GM12878 (cell line): Measurements from ENCODE around the gene MBNL3. TPM values are rescaled to one million over a fixed set of nuclear protein-coding genes. Genes with fewer than 3 reads are reported as not detected.

ENCODE experiments used
- ATAC-seq: fragments of 200-7000 bp; cut with Tn5 transposase; 3 replicates; pipeline ENCODE4 v1.9.1; 2020; ENCODE audit warnings: mild to moderate bottlenecking, moderate library complexity
- BruUV-seq: library from RNA; stranded (reverse); fragments of 400-500 nt; replicated peaks from 2 replicates; lab custom pipeline; 2021; lab: Mats Ljungman, UMichigan
- CTCF ChIA-PET: fragments of 300-600 bp; sonication (Branson Sonifier 250); formaldehyde crosslinking; extraction: SDS; loops from one replicate; lab custom pipeline; 2021; ENCODE audit warnings: inconsistent platforms; lab: Yijun Ruan, JAX
- POLR2A ChIA-PET: fragments of 350-600 bp; formaldehyde crosslinking; extraction: SDS; loops from one replicate; lab custom pipeline; 2021; ENCODE audit warnings: inconsistent platforms; lab: Charles Lee
- RAD21 ChIA-PET: fragments of 300-600 bp; sonication (Branson Sonifier 250); formaldehyde crosslinking; loops from one replicate; lab custom pipeline; 2023; ENCODE audit warnings: antibody characterized with exemption; ENCODE audit not compliant: unreplicated experiment; lab: Charles Lee
- SMC1A ChIA-PET: fragments of 300-600 bp; sonication (Branson Sonifier 250); formaldehyde crosslinking; loops from one replicate; lab custom pipeline; 2023; ENCODE audit not compliant: unreplicated experiment, uncharacterized antibody; lab: Charles Lee
- DNase-seq: peaks from one replicate; pipeline ENCODE4 v3.0.0-alpha.2; 2011; ENCODE audit warnings: low read depth, low spot score
- FAIRE-seq: peaks from 3 replicates; lab custom pipeline; 2011; peaks lifted over from hg19 to GRCh38; lab: Jason Lieb, UNC
- H2AFZ ChIP-seq: 2 replicates; pipeline ENCODE4 v1.6.0; 2011; ENCODE audit warnings: low read depth, low read length, control low read depth; ENCODE audit not compliant: control insufficient read depth
- H3K27ac ChIP-seq: 2 replicates; pipeline ENCODE4 v1.5.1; 2011; ENCODE audit warnings: control low read depth; ENCODE audit not compliant: control insufficient read depth, insufficient read depth
- H3K27me3 ChIP-seq, 2 experiments: replicated peaks in 1 of 2; 2 replicates each; pipeline versions ENCODE4 v1.6.0 to v1.6.1; 2011; ENCODE audit warnings: low read length in 1 of 2; ENCODE audit not compliant: control insufficient read depth in 2 of 2, insufficient read depth in 2 of 2
- H3K36me3 ChIP-seq, 2 experiments: 2 replicates each; pipeline ENCODE4 v1.5.1; 2011; ENCODE audit warnings: low read length in 1 of 2; ENCODE audit not compliant: control insufficient read depth in 2 of 2, insufficient read depth in 2 of 2
- H3K4me1 ChIP-seq: 2 replicates; pipeline ENCODE4 v1.6.1; 2011; ENCODE audit warnings: mild to moderate bottlenecking, low read length, moderate library complexity, mixed read lengths; ENCODE audit not compliant: control insufficient read depth, insufficient read depth
- H3K4me2 ChIP-seq: 2 replicates; pipeline ENCODE4 v1.6.0; 2011; ENCODE audit warnings: control low read depth; ENCODE audit not compliant: control insufficient read depth, insufficient read depth
- H3K4me3 ChIP-seq: fragments of 200-600 bp; sonication (generic); 2 replicates; pipeline ENCODE4 v1.5.1; 2016
- H3K79me2 ChIP-seq: 2 replicates; pipeline ENCODE4 v1.6.0; 2011; ENCODE audit warnings: low read length; ENCODE audit not compliant: control insufficient read depth, insufficient read depth
- H3K9ac ChIP-seq: 2 replicates; pipeline ENCODE4 v1.8.0; 2011; ENCODE audit warnings: low read length, control low read depth, mixed read lengths; ENCODE audit not compliant: control insufficient read depth, insufficient read depth
- H3K9me3 ChIP-seq: replicated peaks from 3 replicates; pipeline ENCODE4 v1.5.1; 2011; ENCODE audit warnings: mild to moderate bottlenecking, low read length; ENCODE audit not compliant: control insufficient read depth, insufficient read depth
- H4K20me1 ChIP-seq: 2 replicates; pipeline ENCODE4 v1.6.0; 2011; ENCODE audit not compliant: control insufficient read depth, insufficient read depth
- ATF2 ChIP-seq: IDR thresholded peaks from 2 replicates; pipeline ENCODE4 v1.6.1; 2012; ENCODE audit warnings: low read length, inconsistent platforms
- BCL11A ChIP-seq: IDR thresholded peaks from 2 replicates; pipeline ENCODE4 v1.6.1; 2011; ENCODE audit warnings: low read depth, low read length
- BMI1 ChIP-seq: fragments of 450-650 bp; IDR thresholded peaks from 2 replicates; pipeline ENCODE4 v1.6.1; 2016; ENCODE audit warnings: mild to moderate bottlenecking, moderate library complexity, borderline replicate concordance
- ETV6 ChIP-seq, 2 experiments: fragments of 450-650 bp in 1 of 2; IDR thresholded peaks in 1 of 2; conservative IDR thresholded peaks in 1 of 2; 2 replicates each; pipeline ENCODE4 v1.6.1; 2014; ENCODE audit warnings: antibody characterized with exemption in 1 of 2, borderline replicate concordance in 1 of 2, low read depth in 1 of 2, mild to moderate bottlenecking in 1 of 2, moderate library complexity in 1 of 2
- JUNB ChIP-seq: IDR thresholded peaks from 2 replicates; pipeline ENCODE4 v1.6.1; 2016; ENCODE audit warnings: antibody characterized with exemption, mild to moderate bottlenecking
- LARP7 ChIP-seq: fragments of 450-650 bp; IDR thresholded peaks from 2 replicates; pipeline ENCODE4 v1.6.1; 2017; ENCODE audit warnings: mild to moderate bottlenecking
- NFYA ChIP-seq: IDR thresholded peaks from 2 replicates; pipeline ENCODE4 v1.6.1; 2011; ENCODE audit warnings: low read depth, mild to moderate bottlenecking, low read length, improper control_type of control experiment, borderline replicate concordance
- PAX8 ChIP-seq: fragments of 450-650 bp; IDR thresholded peaks from 2 replicates; pipeline ENCODE4 v1.6.1; 2017; ENCODE audit warnings: mild to moderate bottlenecking, moderate library complexity
- POU2F2 ChIP-seq: IDR thresholded peaks from 3 replicates; pipeline ENCODE4 v1.6.1; 2011; ENCODE audit warnings: low read depth, mild to moderate bottlenecking, low read length, borderline replicate concordance
- SMARCA5 ChIP-seq: fragments of 450-650 bp; IDR thresholded peaks from 2 replicates; pipeline ENCODE4 v1.6.1; 2017; ENCODE audit warnings: mild to moderate bottlenecking
- SP1 ChIP-seq: IDR thresholded peaks from one replicate; pipeline ENCODE4 v1.6.1; 2011; ENCODE audit warnings: low read depth, low read length
- STAT1 ChIP-seq: fragments of 450-650 bp; conservative IDR thresholded peaks from 2 replicates; pipeline ENCODE4 v1.6.1; 2014; ENCODE audit warnings: antibody characterized with exemption, mild to moderate bottlenecking
- TCF3 ChIP-seq: IDR thresholded peaks from 2 replicates; pipeline ENCODE4 v1.6.1; 2012; ENCODE audit warnings: low read depth, mild to moderate bottlenecking, low read length, borderline replicate concordance; ENCODE audit not compliant: insufficient read depth
- WRNIP1 ChIP-seq: IDR thresholded peaks from 2 replicates; pipeline ENCODE4 v1.6.1; 2011; ENCODE audit warnings: low read depth, low read length, improper control_type of control experiment, borderline replicate concordance
- ZNF24 ChIP-seq: fragments of 450-650 bp; IDR thresholded peaks from 2 replicates; pipeline ENCODE4 v1.6.1; 2017; ENCODE audit warnings: antibody characterized with exemption, mild to moderate bottlenecking
- ZNF274 ChIP-seq: IDR thresholded peaks from one replicate; pipeline ENCODE4 v1.8.0; 2011; ENCODE audit not compliant: insufficient read length, insufficient read depth
- ZNF384 ChIP-seq: IDR thresholded peaks from 2 replicates; pipeline ENCODE4 v1.6.1; 2012; ENCODE audit warnings: low read depth, mild to moderate bottlenecking, low read length, improper control_type of control experiment, borderline replicate concordance
- ZNF592 ChIP-seq: fragments of 450-650 bp; IDR thresholded peaks from 2 replicates; pipeline ENCODE4 v1.6.1; 2017; ENCODE audit warnings: mild to moderate bottlenecking, moderate library complexity
- ZSCAN29 ChIP-seq: fragments of 450-650 bp; IDR thresholded peaks from 2 replicates; pipeline ENCODE4 v1.6.1; 2017; ENCODE audit warnings: mild to moderate bottlenecking, moderate library complexity
- WGBS: methylation state at CpG from one replicate; pipeline ENCODE4 v1.1.6; 2016; ENCODE audit warnings: low lambda C conversion rate; ENCODE audit not compliant: insufficient replicate concordance, insufficient coverage; ENCODE audit errors: missing lambda C conversion rate; 5-methylcytosine and 5-hydroxymethylcytosine counted together
- in situ Hi-C: fragments of 300-500 bp; cut with MboI; formaldehyde crosslinking; loops from 9 replicates; pipeline ENCODE4 v1.14.3; 2018; ENCODE audit warnings: mixed read lengths
- intact Hi-C: fragments of 100-400 bp; cut with micrococcal nuclease; formaldehyde crosslinking; loops from one replicate; pipeline ENCODE4 v1.14.2; 2022; ENCODE audit not compliant: unreplicated experiment
- polyA plus RNA-seq, 11 experiments: library from polyadenylated mRNA; depleted of rRNA in 4 of 11; unstranded in 6 of 11; stranded (reverse) in 5 of 11; fragments of >200 nt; fragmentation: Nextera tagmentation in 4 of 11; fragmentation: Illumina TruSeq in 1 of 11; extraction: Ambion mirVana in 4 of 11; extraction: Trizol in 1 of 11; gene quantifications; 1 replicate in 1 of 11; 2 replicates in 10 of 11; pipeline versions ENCODE4 v1.2.1 to v1.2.3, GENCODE V29; 2011 to 2016; ENCODE audit warnings: inconsistent platforms in 2 of 11, missing spikeins in 2 of 11, low read depth in 1 of 11
- total RNA-seq, 4 experiments: library from RNA; depleted of rRNA in 3 of 4; stranded (reverse); fragments of >200 nt in 3 of 4; fragmentation: Illumina TruSeq in 1 of 4; extraction: Trizol in 1 of 4; gene quantifications; 2 replicates each; pipeline versions ENCODE4 v1.2.1 to v1.2.3, GENCODE V29; 2013 to 2021

MBNL3 gene
- total and polyA plus RNA-seq, 10 of the 15 experiments (the other 5 are each of a cell fraction or from before 2014, with no cell fraction given), result 3.4 to 33.1 (median 12.6) TPM

GRCh38 chrX:132501606-132502005, 12.8 kb upstream of the MBNL3 start:
- FAIRE-seq (no peak), DNase-seq (no peak), ATAC-seq (no peak)
- CTCF ChIA-PET, result no interaction called here
- Histone ChIP-seq H2AFZ (no peak overlapping the region), H3K4me3 (no peak overlapping the region), H3K36me3 (no peaks in the 10 kb centered on the region), H3K79me2 (no peaks in the 10 kb centered on the region), H3K27ac (no peak overlapping the region), H4K20me1 (no peaks in the 10 kb centered on the region), H3K9ac (no peak overlapping the region), H3K9me3 (no peaks in the 10 kb centered on the region), H3K27me3 (no peaks in the 10 kb centered on the region; a peak in 1 of 4 replicates), H3K4me1 (no peaks in the 10 kb centered on the region), H3K4me2 (no peak overlapping the region)
- WGBS, result 50% methylated on average over 2 of the region's 2 CpGs
- POLR2A ChIA-PET, result no interaction called here
- TF ChIP-seq JUNB (no peak), POU2F2 (no peak), SP1 (no peak), ATF2 (no peak), ETV6 (conservative IDR thresholded peaks at IDR 0.05 in 1 of 2, IDR thresholded peaks at IDR 0.05 in 1 of 2; ENCODE audit: borderline replicate concordance in 1 of 2, low read depth in 1 of 2) (no peak), ZNF274 (no peak), ZNF24 (no peak), SMARCA5 (no peak), LARP7 (no peak), NFYA (no peak), ZSCAN29 (no peak), WRNIP1 (no peak), ZNF592 (no peak), PAX8 (no peak), ZNF384 (no peak), TCF3 (no peak), BMI1 (no peak), BCL11A (no peak), STAT1 (no peak)
- in situ Hi-C loops (no loop called here), intact Hi-C loops (no loop called here)
- RAD21 ChIA-PET, result no interaction called here
- no TSS peak for BruUV-seq
- SMC1A ChIA-PET, result no interaction called here
